Kidney epithelial cell (primary cell): ENCODE results near the gene WSB2. TPM values are rescaled to one million over a fixed set of nuclear protein-coding genes. Genes with fewer than 3 reads are reported as not detected.
"Not testable (repeated sequence)": the region's sequence is repeated elsewhere in the genome, so short reads cannot be mapped to it uniquely, and the experiment has no call there.

Source experiments
- DNase-seq: peaks from one replicate; pipeline ENCODE4 v3.0.0-alpha.2; 2010; ENCODE audit warnings: low read depth
- H3K27me3 ChIP-seq: 2 replicates; pipeline ENCODE4 v1.6.0; 2011; ENCODE audit warnings: low read length; ENCODE audit not compliant: control insufficient read depth, insufficient read depth
- H3K36me3 ChIP-seq: 2 replicates; pipeline ENCODE4 v1.5.1; 2011; ENCODE audit warnings: low read length; ENCODE audit not compliant: control insufficient read depth, insufficient read depth
- H3K4me3 ChIP-seq: 2 replicates; pipeline ENCODE4 v1.5.1; 2011; ENCODE audit warnings: low read depth, mild to moderate bottlenecking, control low read depth, low read length
- CTCF ChIP-seq: IDR thresholded peaks from 2 replicates; pipeline ENCODE4 v1.5.1; 2011; ENCODE audit warnings: mild to moderate bottlenecking, moderate library complexity, low read length, control low read depth, inconsistent platforms; ENCODE audit not compliant: insufficient read depth, poor library complexity, severe bottlenecking
- total RNA-seq: library from RNA; depleted of rRNA; stranded (reverse); fragments of >200 nt; gene quantifications from 2 replicates; pipeline ENCODE4 v1.2.3, GENCODE V29; 2015

WSB2 gene
- total RNA-seq, 1 donor from 2014 or later, result 81.1 TPM

- no peak overlapping the region for H3K4me3 ChIP-seq
- DNase-seq, result no peak
- no peaks in the 10 kb centered on the region for H3K27me3 ChIP-seq
- no peaks in the 10 kb centered on the region for H3K36me3 ChIP-seq
- TF ChIP-seq CTCF, result no peak
These were observed 45.0 kb downstream of the WSB2 start for GRCh38 chr12:118015944-118016343.

DNA sequence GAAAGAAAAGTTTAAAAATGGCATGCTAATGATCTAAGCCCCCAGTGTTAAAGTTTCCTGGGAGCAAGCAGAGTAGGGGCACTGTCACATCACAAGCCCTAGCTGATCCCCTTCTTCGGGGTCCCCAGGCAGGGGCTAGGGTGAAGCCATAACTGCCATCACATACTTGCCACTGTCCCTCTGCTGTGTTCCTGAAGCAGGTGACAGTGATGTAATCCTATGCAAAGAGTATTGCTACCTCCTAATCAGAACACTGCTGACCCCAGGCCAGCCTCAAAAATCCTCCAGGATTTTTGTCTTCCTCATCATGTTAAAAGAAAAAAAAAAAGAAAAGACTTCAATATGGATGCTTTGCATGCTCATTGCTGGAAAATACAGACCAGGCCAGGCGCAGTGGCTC, 45.7 kb downstream of the WSB2 start:
- TF ChIP-seq CTCF, result no peak
- Histone ChIP-seq H3K4me3 (no peak overlapping the region), H3K36me3 (no peaks in the 10 kb centered on the region), H3K27me3 (no peaks in the 10 kb centered on the region)
- DNase-seq, result no peak

DNA sequence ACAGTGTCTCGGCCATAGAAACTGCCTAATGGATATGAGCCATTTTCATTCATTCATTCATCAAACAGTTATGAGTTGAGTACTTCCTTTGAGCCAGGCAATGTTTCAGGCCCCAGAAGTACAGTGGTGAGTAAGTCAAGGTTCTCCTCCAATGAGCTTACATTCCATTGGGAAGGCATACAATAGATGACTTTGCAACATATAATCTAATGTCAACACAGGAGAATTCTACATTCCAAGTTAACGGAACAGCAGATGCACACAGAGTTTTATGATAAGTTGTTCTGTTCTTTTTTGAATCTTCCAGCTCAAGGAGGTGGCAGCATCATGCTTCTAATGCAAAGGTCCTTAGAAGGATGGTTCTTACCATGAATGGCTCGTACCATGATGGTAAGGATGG, 47.7 kb downstream of the WSB2 start:
- TF ChIP-seq CTCF, result no peak
- no peaks in the 10 kb centered on the region for H3K36me3 ChIP-seq
- DNase-seq, result no peak

DNA sequence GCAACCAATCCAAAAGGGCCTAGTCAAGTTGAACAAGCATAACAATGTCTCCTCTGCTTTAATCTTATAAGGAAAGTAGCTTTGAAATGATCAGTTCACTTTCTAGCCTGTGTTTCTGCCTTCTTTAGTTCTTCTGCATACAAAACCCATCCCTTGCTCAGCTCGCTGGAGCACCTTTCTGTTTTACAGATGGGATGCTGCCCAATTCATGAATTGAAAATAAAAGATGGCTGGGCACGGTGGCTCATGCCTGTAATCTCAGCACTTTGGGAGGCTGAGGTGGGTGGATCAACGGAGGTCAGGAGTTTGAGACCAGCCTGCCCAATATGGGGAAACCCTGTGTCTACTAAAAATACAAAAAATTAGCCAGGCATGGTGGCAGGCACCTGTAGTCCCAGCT, 49.0 kb downstream of the WSB2 start:
- TF ChIP-seq CTCF, result no peak
- no peaks in the 10 kb centered on the region for H3K27me3 ChIP-seq
- DNase-seq, result no peak
- no peak overlapping the region for H3K4me3 ChIP-seq
- H3K36me3 ChIP-seq, result no peaks in the 10 kb centered on the region

More for the DNA sequence above, 47.7 kb downstream of the WSB2 start:
- Histone ChIP-seq H3K4me3 (no peak overlapping the region), H3K27me3 (no peaks in the 10 kb centered on the region)

GRCh38 chr12:118011377-118011776, 49.6 kb downstream of the WSB2 start:
- H3K27me3 ChIP-seq, result no peaks in the 10 kb centered on the region
- TF ChIP-seq CTCF, result no peak
- no peaks in the 10 kb centered on the region for H3K36me3 ChIP-seq
- no peak overlapping the region for H3K4me3 ChIP-seq
- DNase-seq, result no peak

GRCh38 chr12:118010903-118011302, 50.1 kb downstream of the WSB2 start:
- Histone ChIP-seq H3K36me3 (no peaks in the 10 kb centered on the region), H3K27me3 (no peaks in the 10 kb centered on the region), H3K4me3 (no peak overlapping the region)
- no peak for TF ChIP-seq CTCF
- DNase-seq, result no peak

- DNase-seq, H3K27me3 ChIP-seq, H3K4me3 ChIP-seq, H3K36me3 ChIP-seq: not testable (repeated sequence)
These were observed 61.2 kb downstream of the WSB2 start for GRCh38 chr12:117999806-118000205.
